WTC11 (cell line): Measurements from ENCODE around the gene BAIAP2.

Source experiments
- ETV6 ChIP-seq: sonication (generic); formaldehyde crosslinking; IDR thresholded peaks from 2 replicates; pipeline ENCODE4 v1.8.1; 2022; ENCODE audit warnings: mild to moderate bottlenecking, missing genetic modification reagents
- NR3C1 ChIP-seq: sonication (generic); formaldehyde crosslinking; conservative IDR thresholded peaks from 2 replicates; pipeline ENCODE4 v1.8.1; 2023; ENCODE audit warnings: low read depth, mild to moderate bottlenecking, missing genetic modification reagents
- OVOL2 ChIP-seq: fragments of 250-450 bp; sonication (Bioruptor Pico); IDR thresholded peaks from 2 replicates; pipeline ENCODE4 v1.9.0; 2021; ENCODE audit warnings: mild to moderate bottlenecking, borderline replicate concordance
- ZNF263 ChIP-seq: sonication (generic); formaldehyde crosslinking; IDR thresholded peaks from 2 replicates; pipeline ENCODE4 v1.8.1; 2022; ENCODE audit warnings: low read depth, mild to moderate bottlenecking, moderate library complexity, missing genetic modification reagents
- ZNF317 ChIP-seq: sonication (generic); formaldehyde crosslinking; IDR thresholded peaks from 2 replicates; pipeline ENCODE4 v1.8.1; 2023; ENCODE audit warnings: low read depth, mild to moderate bottlenecking, moderate library complexity, missing genetic modification reagents, borderline replicate concordance
- TF ChIP-seq, protein P1 (sequence below): sonication (generic); formaldehyde crosslinking; IDR thresholded peaks from 2 replicates; pipeline ENCODE4 v1.8.0; 2022; ENCODE audit warnings: mild to moderate bottlenecking, missing genetic modification reagents
- TF ChIP-seq, protein P2 (sequence below): sonication (generic); formaldehyde crosslinking; IDR thresholded peaks from 2 replicates; pipeline ENCODE4 v1.8.1; 2023; ENCODE audit warnings: mild to moderate bottlenecking, missing genetic modification reagents
- TF ChIP-seq, protein P3 (sequence below): sonication (generic); formaldehyde crosslinking; IDR thresholded peaks from 2 replicates; pipeline ENCODE4 v1.8.0; 2023; ENCODE audit warnings: mild to moderate bottlenecking, missing genetic modification reagents
- TF ChIP-seq, protein P4 (sequence below): fragments of 200-600 bp; IDR thresholded peaks from 2 replicates; pipeline ENCODE4 v1.8.0; 2022; ENCODE audit warnings: antibody characterized with exemption

DNA sequence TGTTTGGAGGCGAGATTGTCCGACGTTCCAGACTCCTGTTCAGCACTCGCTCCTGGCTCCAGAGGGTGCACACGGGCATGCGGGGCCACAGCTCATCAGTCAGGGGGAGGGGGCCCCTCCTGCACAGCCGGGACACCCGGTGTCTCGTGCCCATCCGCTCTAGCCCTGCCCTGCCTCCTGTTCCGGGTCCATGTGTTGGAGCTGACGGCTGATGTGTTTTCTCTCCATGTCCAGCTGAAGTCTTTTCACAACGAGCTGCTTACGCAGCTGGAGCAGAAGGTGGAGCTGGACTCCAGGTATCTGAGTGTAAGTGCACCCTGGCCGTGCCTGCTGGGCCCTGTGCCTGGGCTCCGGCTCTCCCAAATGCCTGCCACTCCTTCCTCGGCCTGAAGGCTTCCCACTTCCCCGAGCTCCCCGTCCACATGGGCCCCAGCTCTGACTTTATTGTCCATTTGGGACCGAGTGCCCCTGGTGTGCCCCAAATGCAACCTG lies 50.5 kb downstream of the BAIAP2 start:
- TF ChIP-seq, protein P1, sequence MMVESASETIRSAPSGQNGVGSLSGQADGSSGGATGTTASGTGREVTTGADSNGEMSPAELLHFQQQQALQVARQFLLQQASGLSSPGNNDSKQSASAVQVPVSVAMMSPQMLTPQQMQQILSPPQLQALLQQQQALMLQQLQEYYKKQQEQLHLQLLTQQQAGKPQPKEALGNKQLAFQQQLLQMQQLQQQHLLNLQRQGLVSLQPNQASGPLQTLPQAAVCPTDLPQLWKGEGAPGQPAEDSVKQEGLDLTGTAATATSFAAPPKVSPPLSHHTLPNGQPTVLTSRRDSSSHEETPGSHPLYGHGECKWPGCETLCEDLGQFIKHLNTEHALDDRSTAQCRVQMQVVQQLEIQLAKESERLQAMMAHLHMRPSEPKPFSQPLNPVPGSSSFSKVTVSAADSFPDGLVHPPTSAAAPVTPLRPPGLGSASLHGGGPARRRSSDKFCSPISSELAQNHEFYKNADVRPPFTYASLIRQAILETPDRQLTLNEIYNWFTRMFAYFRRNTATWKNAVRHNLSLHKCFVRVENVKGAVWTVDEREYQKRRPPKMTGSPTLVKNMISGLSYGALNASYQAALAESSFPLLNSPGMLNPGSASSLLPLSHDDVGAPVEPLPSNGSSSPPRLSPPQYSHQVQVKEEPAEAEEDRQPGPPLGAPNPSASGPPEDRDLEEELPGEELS (CRISPR knock-in tag): no peak
- TF ChIP-seq ETV6 (CRISPR knock-in tag) (no peak), ZNF263 (CRISPR knock-in tag) (no peak), ZNF317 (CRISPR knock-in tag) (no peak), NR3C1 (no peak), OVOL2 (CRISPR knock-in tag) (no peak)
- TF ChIP-seq, protein P2, sequence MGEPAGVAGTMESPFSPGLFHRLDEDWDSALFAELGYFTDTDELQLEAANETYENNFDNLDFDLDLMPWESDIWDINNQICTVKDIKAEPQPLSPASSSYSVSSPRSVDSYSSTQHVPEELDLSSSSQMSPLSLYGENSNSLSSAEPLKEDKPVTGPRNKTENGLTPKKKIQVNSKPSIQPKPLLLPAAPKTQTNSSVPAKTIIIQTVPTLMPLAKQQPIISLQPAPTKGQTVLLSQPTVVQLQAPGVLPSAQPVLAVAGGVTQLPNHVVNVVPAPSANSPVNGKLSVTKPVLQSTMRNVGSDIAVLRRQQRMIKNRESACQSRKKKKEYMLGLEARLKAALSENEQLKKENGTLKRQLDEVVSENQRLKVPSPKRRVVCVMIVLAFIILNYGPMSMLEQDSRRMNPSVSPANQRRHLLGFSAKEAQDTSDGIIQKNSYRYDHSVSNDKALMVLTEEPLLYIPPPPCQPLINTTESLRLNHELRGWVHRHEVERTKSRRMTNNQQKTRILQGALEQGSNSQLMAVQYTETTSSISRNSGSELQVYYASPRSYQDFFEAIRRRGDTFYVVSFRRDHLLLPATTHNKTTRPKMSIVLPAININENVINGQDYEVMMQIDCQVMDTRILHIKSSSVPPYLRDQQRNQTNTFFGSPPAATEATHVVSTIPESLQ: no peak
- TF ChIP-seq, protein P3, sequence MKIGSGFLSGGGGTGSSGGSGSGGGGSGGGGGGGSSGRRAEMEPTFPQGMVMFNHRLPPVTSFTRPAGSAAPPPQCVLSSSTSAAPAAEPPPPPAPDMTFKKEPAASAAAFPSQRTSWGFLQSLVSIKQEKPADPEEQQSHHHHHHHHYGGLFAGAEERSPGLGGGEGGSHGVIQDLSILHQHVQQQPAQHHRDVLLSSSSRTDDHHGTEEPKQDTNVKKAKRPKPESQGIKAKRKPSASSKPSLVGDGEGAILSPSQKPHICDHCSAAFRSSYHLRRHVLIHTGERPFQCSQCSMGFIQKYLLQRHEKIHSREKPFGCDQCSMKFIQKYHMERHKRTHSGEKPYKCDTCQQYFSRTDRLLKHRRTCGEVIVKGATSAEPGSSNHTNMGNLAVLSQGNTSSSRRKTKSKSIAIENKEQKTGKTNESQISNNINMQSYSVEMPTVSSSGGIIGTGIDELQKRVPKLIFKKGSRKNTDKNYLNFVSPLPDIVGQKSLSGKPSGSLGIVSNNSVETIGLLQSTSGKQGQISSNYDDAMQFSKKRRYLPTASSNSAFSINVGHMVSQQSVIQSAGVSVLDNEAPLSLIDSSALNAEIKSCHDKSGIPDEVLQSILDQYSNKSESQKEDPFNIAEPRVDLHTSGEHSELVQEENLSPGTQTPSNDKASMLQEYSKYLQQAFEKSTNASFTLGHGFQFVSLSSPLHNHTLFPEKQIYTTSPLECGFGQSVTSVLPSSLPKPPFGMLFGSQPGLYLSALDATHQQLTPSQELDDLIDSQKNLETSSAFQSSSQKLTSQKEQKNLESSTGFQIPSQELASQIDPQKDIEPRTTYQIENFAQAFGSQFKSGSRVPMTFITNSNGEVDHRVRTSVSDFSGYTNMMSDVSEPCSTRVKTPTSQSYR (CRISPR knock-in tag): no peak
- TF ChIP-seq, protein P4, sequence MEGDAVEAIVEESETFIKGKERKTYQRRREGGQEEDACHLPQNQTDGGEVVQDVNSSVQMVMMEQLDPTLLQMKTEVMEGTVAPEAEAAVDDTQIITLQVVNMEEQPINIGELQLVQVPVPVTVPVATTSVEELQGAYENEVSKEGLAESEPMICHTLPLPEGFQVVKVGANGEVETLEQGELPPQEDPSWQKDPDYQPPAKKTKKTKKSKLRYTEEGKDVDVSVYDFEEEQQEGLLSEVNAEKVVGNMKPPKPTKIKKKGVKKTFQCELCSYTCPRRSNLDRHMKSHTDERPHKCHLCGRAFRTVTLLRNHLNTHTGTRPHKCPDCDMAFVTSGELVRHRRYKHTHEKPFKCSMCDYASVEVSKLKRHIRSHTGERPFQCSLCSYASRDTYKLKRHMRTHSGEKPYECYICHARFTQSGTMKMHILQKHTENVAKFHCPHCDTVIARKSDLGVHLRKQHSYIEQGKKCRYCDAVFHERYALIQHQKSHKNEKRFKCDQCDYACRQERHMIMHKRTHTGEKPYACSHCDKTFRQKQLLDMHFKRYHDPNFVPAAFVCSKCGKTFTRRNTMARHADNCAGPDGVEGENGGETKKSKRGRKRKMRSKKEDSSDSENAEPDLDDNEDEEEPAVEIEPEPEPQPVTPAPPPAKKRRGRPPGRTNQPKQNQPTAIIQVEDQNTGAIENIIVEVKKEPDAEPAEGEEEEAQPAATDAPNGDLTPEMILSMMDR: no peak
